Measurements from ENCODE around the gene DTD1.

- TF ChIP-seq GATA2 (IDR thresholded peaks at IDR 0.05; ENCODE audit: low read depth, low read length) (no peak), GATA3 (IDR thresholded peaks at IDR 0.05; ENCODE audit: low read depth, low read length) (no peak)
Observed at GRCh38 chr20:18669241-18670019, 81.6 kb downstream of the DTD1 start.
